HG03103 (cell line): ENCODE measurements around the gene C17orf114.
"Not testable (repeated sequence)": the region's sequence is repeated elsewhere in the genome, so short reads cannot be mapped to it uniquely, and the experiment has no call there.

Experiments used
- ATAC-seq: cut with Tn5 transposase; IDR thresholded peaks from one replicate; pipeline ENCODE4 v1.9.1; 2021; ENCODE audit warnings: low read depth; ENCODE audit not compliant: unreplicated experiment

C17orf114 gene

DNA sequence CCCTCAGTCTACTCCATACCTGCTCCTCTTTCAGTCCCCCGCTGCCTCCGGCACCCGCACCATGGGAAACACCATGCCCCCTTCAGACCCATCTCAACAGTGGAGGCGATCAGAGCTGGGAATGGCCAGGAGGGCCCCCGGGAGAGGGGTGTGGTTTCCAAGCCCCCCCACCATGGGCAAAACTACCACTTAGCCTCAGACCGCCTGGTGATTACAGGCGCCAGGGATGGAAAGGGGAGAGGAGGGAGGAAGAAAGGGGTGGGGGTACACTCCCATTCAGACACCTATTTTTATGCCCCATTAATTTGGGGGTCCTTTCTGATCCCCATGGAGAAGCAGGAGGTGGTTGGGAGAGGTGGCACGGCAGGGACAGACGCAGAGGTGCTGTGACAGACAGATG lies at the start of gene C17orf114:
Gene C17orf114 (minus strand): TSS at position 101 of the 400 bp plus-strand sequence.
- ATAC-seq = no peak

DNA sequence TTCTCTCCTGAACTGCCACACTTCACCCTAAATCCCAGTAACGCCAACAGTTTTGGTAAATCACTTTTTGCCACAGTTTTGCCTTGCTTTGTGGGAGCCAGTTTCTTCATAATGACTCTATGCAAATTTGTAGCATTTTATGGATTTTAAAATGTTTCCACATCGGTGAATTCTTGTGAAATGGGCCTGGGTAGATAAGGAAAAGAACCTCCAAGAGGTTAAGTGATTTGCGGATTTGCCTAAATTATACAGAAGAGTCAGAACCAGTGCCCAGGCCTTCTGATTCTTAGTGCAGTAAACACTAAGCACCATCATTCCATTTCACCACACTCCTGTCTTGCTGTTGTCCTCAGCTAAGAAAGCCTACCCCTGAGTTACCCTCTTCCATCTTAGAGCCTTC lies 49.0 kb upstream of the C17orf114 start:
- ATAC-seq = no peak

DNA sequence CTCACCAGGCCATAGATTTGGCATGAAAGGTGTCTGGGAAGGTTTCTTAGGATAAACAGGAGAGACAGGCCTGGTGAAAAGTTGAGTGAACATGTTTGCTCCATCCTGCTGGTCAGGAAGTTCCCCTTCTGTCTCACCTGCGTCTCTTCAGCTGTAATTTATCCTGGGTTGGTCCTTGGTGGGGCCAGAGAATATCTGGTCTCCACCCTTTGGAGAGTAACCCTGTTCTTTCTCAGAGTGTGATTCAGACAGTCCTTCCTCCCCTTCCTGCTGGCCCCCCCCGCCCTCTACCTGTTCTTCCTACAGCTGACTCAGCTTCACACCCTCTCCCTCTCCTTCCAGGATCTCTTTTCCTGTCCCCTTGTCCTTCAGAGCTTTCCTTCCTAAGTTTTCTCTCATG lies 48.1 kb upstream of the C17orf114 start:
- ATAC-seq = no peak

DNA sequence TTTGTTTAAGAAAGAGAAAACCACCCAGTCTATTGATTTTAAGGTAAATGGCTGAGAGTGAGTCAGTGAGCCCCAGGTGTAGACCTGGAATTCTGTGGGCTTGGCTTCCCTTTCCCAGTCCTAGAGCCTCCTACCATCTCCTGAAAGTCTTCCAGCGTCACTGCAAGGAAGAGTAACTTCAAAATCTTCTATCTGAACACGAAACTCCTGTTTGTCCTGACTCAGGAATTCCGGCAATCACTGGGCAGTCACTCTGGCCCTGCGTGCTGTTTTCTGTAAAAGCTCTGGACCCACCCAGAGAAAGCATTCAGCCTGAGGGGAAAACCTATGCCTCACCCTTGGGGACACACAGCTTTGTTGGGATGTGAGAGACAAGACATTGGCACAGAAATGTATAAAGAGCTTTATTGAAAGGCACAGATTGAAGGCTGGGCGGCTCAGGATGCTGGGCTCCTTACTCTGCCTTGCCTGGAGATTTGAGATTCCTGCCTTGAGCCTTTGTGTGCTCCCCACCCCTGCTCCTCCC lies 46.9 kb upstream of the C17orf114 start:
- ATAC-seq = no peak

DNA sequence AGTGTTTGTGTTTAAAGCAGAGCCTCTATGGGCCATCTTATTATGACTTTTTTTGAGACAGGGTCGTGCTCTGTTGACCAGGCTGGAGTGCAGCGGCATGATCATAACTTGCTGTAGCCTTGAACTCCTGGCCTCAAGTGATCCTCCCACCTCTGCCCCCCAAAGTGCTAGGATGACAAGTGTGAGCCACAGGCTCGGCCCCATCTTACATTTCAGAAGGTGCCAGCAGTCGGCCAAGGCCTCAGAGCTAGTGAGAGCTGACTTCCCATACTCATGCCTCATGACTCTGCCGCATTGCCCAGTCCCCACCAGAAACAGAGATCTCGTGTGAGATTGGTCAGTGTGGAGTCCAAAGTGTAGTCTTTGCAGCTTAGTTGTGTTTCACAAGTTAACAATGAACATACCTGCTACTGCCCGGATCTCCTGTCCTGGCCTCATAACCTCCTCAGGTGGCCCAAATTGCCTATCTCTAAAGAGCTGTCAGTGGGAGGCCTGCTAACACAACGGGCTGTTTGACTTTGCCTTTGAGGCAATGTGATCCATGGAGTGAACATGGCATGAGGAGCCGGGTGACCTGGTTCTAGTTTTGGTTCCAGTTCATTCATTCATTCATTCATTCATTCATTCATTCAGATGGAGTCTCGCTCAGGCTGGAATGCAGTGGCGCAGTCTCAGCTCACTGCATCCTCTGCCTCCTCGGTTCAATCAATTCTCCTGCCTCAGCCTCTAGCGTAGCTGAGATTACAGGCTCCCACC lies 44.7 kb upstream of the C17orf114 start:
- no peak for ATAC-seq

DNA sequence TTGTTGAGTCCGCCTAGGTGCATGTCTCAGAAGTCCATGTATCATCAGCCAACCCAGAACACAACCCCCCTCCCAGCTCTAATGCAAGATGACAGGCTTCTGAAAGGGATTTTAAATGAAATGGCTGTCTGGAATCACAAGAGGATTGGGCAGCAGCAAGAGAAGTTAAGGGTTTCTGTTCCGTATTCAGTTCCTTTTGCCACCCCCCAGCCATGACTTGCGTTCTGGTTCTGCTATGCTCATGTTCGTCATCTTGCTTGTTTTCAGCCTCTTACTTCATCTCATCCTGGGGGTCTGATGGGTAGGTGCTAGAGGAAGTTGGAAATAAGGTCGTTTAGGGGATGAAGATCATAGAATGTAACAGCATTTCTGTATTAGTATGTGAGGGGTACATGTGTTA lies 43.0 kb upstream of the C17orf114 start:
- ATAC-seq = no peak

DNA sequence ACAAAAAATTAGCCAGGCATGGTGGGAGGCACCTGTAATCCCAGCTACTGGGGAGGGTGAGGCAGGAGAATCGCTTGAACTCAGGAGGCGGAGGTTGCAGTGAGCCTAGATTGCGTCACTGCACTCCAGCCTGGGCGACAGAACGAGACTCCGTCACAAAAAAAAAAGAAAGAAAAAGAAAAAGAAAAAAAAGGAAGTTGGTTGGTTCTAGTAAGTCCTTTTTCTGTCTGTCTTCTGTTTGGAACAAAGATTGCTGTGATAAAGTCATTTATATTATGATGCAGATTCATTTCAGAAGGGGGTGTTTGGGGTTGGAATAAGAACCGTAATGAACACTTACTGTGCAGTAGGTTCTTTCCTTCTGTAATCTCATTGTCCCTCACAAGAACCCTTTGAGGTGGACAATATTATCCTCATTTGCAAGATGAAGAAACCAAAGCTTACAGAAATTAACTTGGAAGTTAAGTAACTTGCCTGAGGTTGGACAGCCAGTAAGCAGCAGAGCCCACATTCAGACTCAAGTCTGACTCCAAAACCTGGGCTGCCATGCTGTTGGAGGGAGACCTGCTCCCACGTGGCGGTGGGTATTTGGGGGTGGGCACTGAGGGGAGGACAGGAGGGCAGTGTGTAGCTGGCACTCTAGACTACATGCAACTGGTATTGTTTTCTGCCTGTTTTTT lies 41.3 kb upstream of the C17orf114 start:
- no peak for ATAC-seq

DNA sequence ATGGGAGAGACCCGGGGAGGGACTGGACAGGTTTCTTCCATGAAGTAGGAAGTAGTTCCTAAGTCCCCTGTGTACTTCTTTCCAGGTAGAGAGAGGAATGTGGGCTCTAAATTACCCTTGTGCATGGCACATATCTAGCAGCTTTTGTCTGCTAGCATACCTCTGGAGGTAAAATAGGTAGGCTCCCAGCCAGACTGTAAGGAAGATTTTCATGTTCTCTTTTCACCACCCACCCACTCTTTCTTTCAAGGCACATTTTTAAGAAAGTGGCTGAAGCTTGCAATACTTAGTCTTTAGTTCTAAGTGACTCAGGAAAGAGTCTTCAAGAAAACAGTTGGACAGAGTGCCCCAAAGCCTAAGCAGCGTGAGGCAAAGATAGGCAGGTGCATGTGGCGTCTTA lies 40.2 kb upstream of the C17orf114 start:
- no peak for ATAC-seq

DNA sequence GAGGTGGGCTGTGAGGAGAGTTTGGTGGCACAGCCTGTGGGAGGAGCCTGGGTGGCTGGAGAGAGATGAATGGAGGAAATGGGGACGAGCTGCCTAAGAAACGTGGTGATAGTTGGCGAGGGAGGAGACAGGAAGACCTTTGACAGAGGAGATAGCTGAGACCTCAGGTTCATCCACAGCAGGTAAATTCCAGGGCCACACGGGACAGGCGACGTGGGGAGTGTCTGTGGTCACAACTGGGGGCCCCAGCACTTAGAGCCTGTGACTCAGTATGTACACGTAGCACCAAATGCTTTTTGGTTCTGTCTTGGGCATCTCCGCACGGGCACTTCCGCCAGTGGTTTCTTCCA lies 38.7 kb upstream of the C17orf114 start:
- ATAC-seq = no peak

DNA sequence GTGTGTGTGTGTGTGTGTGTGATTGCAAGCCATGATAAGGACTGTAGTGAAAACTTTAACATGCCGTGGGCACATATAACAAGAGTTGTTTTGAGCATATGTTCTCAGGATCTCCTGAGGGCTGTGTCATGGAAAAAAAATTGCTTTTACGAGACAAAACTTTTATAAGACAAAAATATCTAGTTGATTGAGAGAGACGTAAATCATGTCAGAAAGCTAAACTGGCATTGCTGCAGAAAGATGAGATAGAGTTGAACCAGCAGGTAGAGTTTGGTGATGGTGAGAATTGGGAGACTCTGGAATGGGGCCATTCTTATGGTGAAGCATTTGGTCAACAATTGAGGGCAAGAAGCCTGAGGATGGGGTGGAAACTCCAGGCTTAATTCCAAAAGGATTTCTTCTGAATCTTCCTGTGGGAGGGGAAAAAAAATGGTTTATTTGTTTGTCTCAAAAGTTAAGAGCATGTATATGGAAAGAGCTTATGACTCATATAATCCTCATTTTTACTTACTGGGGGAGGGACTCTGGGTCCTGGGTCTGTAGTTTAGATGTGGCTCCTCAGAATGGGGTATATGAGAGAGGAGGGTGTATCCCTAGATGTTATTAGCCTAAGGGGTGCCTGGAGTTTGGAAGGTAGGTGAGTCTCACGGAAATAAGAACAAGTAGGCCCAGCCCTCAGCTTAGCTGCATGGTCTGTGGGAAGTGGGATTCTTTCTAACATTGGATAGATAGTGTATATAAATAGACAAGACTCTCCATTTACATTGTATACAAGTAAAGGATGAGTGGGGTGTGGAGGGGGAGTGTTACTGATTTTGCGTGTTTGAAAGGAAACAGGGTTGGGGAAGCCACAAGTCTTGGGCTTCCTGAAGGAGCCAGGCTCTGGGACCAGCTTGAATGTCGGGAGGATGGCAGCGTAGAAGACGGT lies 38.1 kb upstream of the C17orf114 start:
- ATAC-seq = no peak

DNA sequence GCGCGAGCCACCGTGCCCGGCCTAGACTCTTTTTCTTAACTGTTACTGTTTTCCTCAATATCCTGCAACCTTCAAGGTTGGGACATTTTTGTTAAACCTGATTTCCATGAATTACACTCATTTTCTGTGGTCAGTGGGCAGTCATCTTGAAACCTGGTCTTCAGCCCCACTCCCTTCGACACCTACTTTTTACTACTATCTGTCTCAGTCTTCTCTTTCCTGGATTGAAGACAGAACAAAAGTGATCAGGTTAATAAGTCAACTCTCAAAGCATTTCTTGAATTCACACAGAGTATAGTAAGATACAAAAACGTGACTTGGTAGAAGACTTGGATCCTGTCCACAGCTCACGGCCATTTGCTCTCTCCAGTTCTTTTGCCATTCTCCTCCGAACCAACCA lies 37.1 kb upstream of the C17orf114 start:
- ATAC-seq = no peak

DNA sequence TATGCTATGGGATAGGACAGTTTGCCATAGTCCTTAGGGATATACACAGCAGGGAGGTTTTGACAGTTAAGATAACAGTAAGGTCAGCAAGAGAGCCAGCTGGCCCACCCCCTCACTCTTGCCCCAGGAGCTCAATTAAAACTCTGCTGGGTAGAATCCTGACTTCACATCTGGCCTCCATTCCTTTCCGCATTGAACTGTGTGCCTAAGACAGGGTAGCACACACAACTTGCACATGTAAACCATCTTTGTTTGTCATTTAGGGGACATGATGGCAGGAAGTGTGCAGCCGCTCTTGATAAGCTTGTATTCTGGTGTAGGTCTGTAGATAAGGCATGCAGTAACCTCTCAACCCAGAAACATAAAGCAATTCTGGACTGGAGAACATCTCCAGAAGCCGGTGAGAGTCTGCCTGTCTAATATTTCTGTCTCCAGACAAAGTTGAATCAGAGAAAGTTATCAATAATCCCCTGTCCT lies 36.2 kb upstream of the C17orf114 start:
- ATAC-seq = no peak

DNA sequence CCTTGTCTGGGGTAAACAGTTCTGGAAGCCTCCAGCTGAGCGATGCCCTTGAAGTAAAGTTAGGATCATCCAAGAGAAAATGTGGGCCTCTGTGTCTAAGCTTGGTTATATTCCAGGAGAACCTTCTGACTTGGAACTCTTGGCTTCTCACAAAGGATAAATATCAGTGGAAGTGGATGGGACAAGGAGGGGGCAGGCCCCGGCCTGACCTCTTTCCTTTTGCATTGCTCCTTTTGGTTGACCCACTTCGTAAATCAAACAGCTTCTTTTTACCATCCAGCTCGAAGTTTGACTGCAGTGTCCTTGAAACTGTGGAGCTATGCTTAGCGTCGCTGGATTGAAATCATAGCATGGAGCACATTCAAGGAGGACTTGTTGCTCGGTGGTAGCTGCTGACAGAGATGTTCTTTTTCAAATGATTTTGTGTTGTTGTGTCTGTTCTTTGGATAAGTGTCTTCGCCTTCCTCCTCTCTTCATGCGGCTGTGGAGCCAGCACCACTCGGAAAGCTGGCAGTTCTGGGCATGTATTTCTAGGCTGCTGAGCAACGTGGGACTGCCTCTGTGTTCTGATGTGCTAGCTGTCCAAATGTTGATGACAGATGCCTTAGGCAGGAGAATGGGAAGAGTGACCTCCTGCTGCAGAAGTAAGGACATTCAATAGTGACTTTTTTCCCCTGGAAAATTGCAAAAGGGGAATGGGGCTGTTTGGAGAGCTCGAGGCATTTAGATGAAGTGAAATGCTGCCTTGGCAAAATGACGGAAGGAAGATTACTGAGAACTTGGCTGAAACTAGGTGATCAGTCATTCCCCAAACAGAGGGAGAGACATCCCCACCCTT lies 35.6 kb upstream of the C17orf114 start:
- ATAC-seq = no peak

DNA sequence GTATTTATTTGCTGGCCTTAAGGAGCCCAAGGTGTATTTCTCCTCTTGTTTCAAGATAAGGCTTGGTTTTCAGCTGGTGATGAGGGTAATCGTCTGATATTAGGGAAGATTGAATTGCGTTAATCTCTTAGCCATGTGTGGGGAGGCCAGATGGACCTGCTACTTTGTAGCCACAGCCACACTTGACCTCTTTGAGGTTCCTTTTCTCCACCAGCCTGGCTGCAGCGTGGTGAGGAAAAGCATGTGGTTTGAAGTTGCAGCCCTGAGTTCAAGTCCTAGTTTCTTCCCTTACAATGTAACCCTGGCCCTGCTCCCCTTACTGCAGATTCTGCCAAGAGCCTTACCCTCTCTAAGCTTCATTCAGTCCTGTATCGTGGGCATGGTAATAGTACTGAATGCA lies 34.1 kb upstream of the C17orf114 start:
- no peak for ATAC-seq

DNA sequence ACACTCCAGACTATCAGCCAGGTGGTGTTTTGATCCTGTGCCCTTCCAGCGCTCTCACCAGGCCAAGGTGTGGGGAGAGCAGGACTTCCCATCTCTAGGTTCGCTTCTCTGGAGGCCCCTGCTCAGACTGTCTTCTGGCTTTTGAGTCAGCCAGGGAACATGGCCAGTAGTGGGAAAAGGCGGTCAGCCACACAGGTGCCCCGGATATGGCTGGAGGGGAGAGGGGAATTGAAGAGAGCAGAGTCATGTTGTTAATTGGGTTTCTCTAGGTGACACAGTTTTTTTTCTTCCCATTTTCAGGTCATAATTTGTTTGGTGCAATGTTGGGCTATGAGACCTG lies 32.5 kb upstream of the C17orf114 start:
- no peak for ATAC-seq

DNA sequence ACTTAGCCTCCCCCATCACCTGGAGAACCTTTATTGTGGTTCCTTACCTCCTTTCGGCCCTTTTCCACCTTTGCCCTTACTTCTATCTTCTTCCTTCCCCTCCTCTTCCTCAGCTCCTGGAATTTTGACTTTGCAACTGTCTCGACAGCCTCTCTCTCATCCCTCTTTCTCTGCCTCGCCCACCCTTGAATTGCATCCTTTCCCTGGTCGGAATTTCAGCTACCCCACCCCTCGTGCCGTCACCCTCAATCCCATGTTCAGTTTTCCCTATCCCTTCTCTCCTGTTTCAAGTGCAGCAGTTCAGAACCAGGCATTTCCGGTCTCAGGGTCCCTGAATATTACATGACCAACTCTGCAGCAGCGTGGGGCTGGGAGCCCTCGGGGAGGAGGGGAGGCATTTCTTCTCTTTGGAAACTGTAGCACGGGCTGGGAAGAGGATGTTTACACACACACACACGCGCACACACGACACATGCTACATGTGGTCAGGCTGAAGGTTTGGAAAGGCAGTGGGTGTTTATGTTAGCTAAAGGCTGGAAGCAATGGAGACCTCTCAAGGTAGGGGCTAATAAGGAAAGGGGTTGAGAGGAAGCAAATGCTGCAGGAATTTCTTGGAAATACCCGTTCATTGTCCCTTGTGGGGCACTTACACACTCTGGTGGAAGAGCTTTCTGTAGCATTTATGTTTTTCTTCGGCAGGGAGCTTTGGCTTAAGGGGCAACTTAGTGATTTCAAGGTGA lies 32.0 kb upstream of the C17orf114 start:
- ATAC-seq = no peak

DNA sequence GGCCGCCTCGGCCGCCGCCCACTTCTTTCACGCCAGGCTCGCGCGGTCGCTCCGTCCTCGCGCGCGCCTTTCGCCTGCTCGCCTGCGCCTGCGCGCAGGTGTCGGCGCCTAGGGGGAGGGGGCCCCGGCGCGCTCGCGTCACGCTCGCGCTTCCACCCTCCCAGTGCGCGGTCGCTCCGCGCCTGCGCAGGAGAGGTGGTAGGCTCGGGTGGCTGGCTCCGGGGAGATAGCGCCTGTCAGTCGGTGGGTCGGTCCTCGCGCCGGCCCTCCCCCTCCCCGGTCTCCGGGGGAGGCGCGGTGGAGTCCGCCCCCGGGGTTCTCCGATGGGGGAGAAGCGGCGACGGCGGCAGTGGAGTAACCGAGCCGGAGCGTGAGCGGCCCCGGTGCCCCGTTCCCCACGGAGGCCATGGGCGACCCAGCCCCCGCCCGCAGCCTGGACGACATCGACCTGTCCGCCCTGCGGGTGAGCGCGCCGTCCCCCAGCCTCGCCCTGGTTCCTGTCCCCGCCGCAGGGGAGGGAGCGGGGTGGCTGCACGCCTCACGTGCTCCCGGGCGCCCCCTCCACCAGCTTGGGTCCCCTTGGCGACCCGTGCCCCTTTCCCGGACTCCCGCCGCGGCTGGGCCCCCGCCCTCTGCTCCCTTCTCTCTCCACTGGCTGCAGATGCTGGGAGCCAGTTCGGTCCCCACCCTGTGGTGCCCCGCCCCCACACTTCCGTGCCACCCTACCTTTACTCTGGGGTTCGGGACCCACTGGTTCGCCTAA lies 31.2 kb upstream of the C17orf114 start, which contains the start of gene MINK1:
Gene MINK1 (plus strand): TSS at position 163 of the 763 bp plus-strand sequence. CDS start 244 bp downstream, at position 407.
- peak; percentile 75 for ATAC-seq

DNA sequence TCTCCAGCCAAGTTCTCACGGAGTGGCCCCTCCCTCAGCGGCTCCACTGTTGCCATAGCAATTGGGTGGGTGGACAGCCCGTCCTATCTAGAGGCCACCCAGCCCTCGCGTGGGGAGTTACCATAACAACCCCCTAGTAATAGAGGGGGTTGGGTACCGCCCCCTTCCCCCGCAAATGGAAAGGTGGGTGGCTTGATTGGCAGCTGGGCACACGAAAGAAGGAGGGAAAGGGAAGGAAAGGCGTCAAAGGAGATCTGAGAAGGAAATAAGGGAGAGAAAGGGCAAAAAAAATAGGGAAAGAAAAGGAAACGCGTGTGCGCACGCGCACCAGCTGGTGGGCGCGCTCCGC lies 30.7 kb upstream of the C17orf114 start:
- not testable (repeated sequence) for ATAC-seq

DNA sequence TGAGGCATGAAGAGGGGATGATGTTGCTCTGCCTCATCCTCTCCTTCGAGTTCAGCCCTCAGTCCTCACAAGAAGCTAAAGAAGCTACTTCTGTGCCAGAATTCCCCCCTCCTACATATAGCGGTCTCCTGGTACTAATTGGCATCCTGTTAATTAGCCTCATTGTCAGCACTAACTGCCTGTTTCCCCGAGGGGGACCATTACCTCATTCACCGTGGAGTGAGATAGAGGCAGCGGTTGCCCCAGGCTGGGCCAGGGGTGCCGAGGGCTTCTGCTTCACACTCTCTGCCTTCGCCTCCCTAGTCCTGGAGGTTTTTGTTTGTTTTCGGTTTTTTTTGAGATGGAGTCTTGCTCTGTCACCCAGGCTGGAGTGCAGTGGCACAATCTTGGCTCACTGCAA lies 25.3 kb upstream of the C17orf114 start:
- no peak for ATAC-seq
